Tibial nerve (tissue), 4 donors: Measurements from ENCODE around the gene CD200. TPM values are rescaled to one million over a fixed set of nuclear protein-coding genes. Genes with fewer than 3 reads are reported as not detected.

Source experiments
- DNase-seq, 2 donors: peaks; one replicate each; pipeline ENCODE4 v3.0.0-alpha.2; 2019; ENCODE audit warnings: low spot score in 2 of 2
- H3K27ac ChIP-seq, 4 donors: fragments of 200-600 bp; sonication (generic) in 3 of 4; one replicate each; pipeline ENCODE4 v1.5.1; 2017 to 2019; ENCODE audit warnings: mild to moderate bottlenecking in 1 of 4
- H3K27me3 ChIP-seq, 2 donors: fragments of 200-600 bp; sonication (generic) in 1 of 2; one replicate each; pipeline versions ENCODE4 v1.5.1 to v1.6.0; 2017 to 2019
- H3K36me3 ChIP-seq, 3 donors: fragments of 200-600 bp; sonication (generic); one replicate each; pipeline ENCODE4 v1.5.1; 2018 to 2019
- H3K4me1 ChIP-seq, 4 donors: fragments of 200-600 bp; sonication (generic) in 3 of 4; one replicate each; pipeline ENCODE4 v1.5.1; 2017 to 2019
- H3K4me3 ChIP-seq, 4 donors: fragments of 200-600 bp; sonication (generic) in 3 of 4; one replicate each; pipeline ENCODE4 v1.5.1; 2017 to 2019; ENCODE audit warnings: mild to moderate bottlenecking in 1 of 4, moderate library complexity in 1 of 4
- H3K9me3 ChIP-seq, 4 donors: fragments of 200-600 bp; sonication (generic) in 3 of 4; one replicate each; pipeline ENCODE4 v1.5.1; 2017 to 2019
- CTCF ChIP-seq, 5 experiments: fragments of 200-600 bp in 3 of 5; fragments of 450-650 bp in 2 of 5; sonication (generic) in 3 of 5; IDR thresholded peaks; one replicate each; pipeline ENCODE4 v1.5.1; 2016 to 2019; ENCODE audit warnings: antibody characterized with exemption in 5 of 5, mild to moderate bottlenecking in 3 of 5, moderate library complexity in 2 of 5
- EP300 ChIP-seq, 2 donors: sonication (generic); formaldehyde crosslinking; IDR thresholded peaks; one replicate each; pipeline ENCODE4 v1.6.1; 2017; ENCODE audit warnings: antibody characterized with exemption in 2 of 2, mild to moderate bottlenecking in 1 of 2
- POLR2A ChIP-seq, 2 donors: fragments of 450-650 bp; IDR thresholded peaks; one replicate each; pipeline ENCODE4 v1.6.1; 2017; ENCODE audit warnings: antibody characterized with exemption in 2 of 2, mild to moderate bottlenecking in 2 of 2, moderate library complexity in 2 of 2
- WGBS, 2 donors: methylation state at CpG; one replicate each; pipeline ENCODE4 v1.1.5; 2018; 5-methylcytosine and 5-hydroxymethylcytosine counted together
- total RNA-seq, 4 donors: library from RNA; depleted of rRNA; stranded (reverse); fragments of >200 nt; gene quantifications; one replicate each; pipeline ENCODE4 v1.1.0, GENCODE V29; 2016

CD200 gene
- total RNA-seq, 4 donors from 2014 or later = 4.5 to 12.6 (median 8.7) TPM

- Histone ChIP-seq H3K4me3 (no peak overlapping the region), H3K36me3 (no peaks in the 10 kb centered on the region), H3K27ac (no peak overlapping the region), H3K4me1 (peaks cover 0 to 37% (median 8%) of the 10 kb centered on the region in 4 donors), H3K27me3 (no peaks in the 10 kb centered on the region), H3K9me3 (no peaks in the 10 kb centered on the region)
- no peak for DNase-seq
- 94% methylated on average over 2 of the region's 2 CpGs for WGBS, 2 donors
- TF ChIP-seq EP300 (IDR thresholded peaks at IDR 0.05) = no peak
- no peak for TF ChIP-seq CTCF (IDR thresholded peaks at IDR 0.05)
- TF ChIP-seq POLR2A (IDR thresholded peaks at IDR 0.05) = no peak
These were observed 21.8 kb downstream of the CD200 start for GRCh38 chr3:112354642-112355306.

GRCh38 chr3:112355307-112355687, 22.3 kb downstream of the CD200 start:
- Histone ChIP-seq H3K4me1 (peaks cover 0 to 35% (median 8%) of the 10 kb centered on the region in 4 donors), H3K9me3 (no peaks in the 10 kb centered on the region), H3K36me3 (no peaks in the 10 kb centered on the region), H3K4me3 (no peak overlapping the region), H3K27ac (no peak overlapping the region), H3K27me3 (no peaks in the 10 kb centered on the region)
- WGBS, 2 donors = 75 to 77% methylated on average over 5 of the region's 5 CpGs
- TF ChIP-seq EP300 (IDR thresholded peaks at IDR 0.05) (no peak), CTCF (IDR thresholded peaks at IDR 0.05) (no peak)
- DNase-seq = no peak

- peaks cover 0 to 12% (median 0%) of the 10 kb centered on the region in 4 donors for H3K4me1 ChIP-seq
- WGBS, 2 donors = 69 to 70% methylated on average over 12 of the region's 12 CpGs
- H3K9me3 ChIP-seq = no peaks in the 10 kb centered on the region
- DNase-seq = no peak
- no peak overlapping the region for H3K4me3 ChIP-seq
- H3K36me3 ChIP-seq = peaks cover 0 to 8% (median 0%) of the 10 kb centered on the region in 3 donors
- H3K27me3 ChIP-seq = no peaks in the 10 kb centered on the region
- H3K27ac ChIP-seq = peak overlapping the region in 1 of 4 donors; percentile 46
- no peak for TF ChIP-seq CTCF (IDR thresholded peaks at IDR 0.05)
- no peak for TF ChIP-seq POLR2A (IDR thresholded peaks at IDR 0.05)
- no peak for TF ChIP-seq EP300 (IDR thresholded peaks at IDR 0.05)
These were observed 25.2 kb downstream of the CD200 start for GRCh38 chr3:112357930-112358780.

- peaks cover 0 to 20% (median 8%) of the 10 kb centered on the region in 4 donors for H3K4me1 ChIP-seq
- no peak for DNase-seq
- H3K9me3 ChIP-seq = no peaks in the 10 kb centered on the region
- H3K36me3 ChIP-seq = peaks cover 0 to 8% (median 0%) of the 10 kb centered on the region in 3 donors
- 44 to 52% methylated on average over 2 of the region's 2 CpGs for WGBS, 2 donors
- no peak for TF ChIP-seq CTCF (IDR thresholded peaks at IDR 0.05)
- TF ChIP-seq EP300 (IDR thresholded peaks at IDR 0.05) = no peak
- TF ChIP-seq POLR2A (IDR thresholded peaks at IDR 0.05) = no peak
- no peaks in the 10 kb centered on the region for H3K27me3 ChIP-seq
- no peak overlapping the region for H3K4me3 ChIP-seq
- no peak overlapping the region for H3K27ac ChIP-seq
These were observed 27.6 kb downstream of the CD200 start for GRCh38 chr3:112360561-112360960.

- TF ChIP-seq POLR2A (IDR thresholded peaks at IDR 0.05) = no peak
- TF ChIP-seq CTCF (IDR thresholded peaks at IDR 0.05) = no peak
- TF ChIP-seq EP300 (IDR thresholded peaks at IDR 0.05) = no peak
- Histone ChIP-seq H3K36me3 (peaks cover 0 to 8% (median 0%) of the 10 kb centered on the region in 3 donors), H3K27ac (no peak overlapping the region), H3K4me3 (no peak overlapping the region), H3K9me3 (no peaks in the 10 kb centered on the region), H3K27me3 (no peaks in the 10 kb centered on the region), H3K4me1 (peaks cover 0 to 20% (median 9%) of the 10 kb centered on the region in 4 donors)
- 70 to 74% methylated on average over 2 of the region's 2 CpGs for WGBS, 2 donors
- no peak for DNase-seq
These were observed 29.3 kb downstream of the CD200 start for GRCh38 chr3:112362221-112362620.
